Activated naive CD4-positive, alpha-beta T cell treated with Interleukin-2 at 50 U/mL for 16 hours (primary cell): ENCODE data around the gene PLVAP.
"Not testable (repeated sequence)": the region's sequence is repeated elsewhere in the genome, so short reads cannot be mapped to it uniquely, and the experiment has no call there.

ENCODE experiments used
- DNase-seq: peaks from one replicate; pipeline ENCODE4 v3.0.0-alpha.2; 2020

PLVAP gene

DNA sequence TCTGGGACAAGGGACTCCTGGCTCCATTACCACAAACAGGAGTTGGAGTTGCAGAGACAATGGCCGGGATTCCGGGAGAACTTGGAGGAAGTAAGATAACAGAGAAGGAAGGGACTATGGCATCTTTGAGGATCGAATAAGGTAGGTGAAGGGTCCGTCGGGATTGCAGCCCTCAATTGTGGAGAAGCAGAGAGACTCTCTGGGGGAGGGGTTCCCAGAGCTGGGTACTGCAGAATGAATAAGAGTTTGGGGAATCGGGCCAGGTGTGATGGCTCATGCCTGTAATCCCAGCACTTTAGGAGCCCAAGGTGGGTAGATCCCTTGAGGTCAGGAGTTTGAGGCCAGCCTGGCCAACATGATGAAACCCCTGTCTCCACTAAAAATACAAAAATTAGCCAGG, 24.5 kb upstream of the PLVAP start:
- no peak for DNase-seq

- no peak for DNase-seq
These were observed 21.9 kb upstream of the PLVAP start for GRCh38 chr19:17398902-17399527.

DNA sequence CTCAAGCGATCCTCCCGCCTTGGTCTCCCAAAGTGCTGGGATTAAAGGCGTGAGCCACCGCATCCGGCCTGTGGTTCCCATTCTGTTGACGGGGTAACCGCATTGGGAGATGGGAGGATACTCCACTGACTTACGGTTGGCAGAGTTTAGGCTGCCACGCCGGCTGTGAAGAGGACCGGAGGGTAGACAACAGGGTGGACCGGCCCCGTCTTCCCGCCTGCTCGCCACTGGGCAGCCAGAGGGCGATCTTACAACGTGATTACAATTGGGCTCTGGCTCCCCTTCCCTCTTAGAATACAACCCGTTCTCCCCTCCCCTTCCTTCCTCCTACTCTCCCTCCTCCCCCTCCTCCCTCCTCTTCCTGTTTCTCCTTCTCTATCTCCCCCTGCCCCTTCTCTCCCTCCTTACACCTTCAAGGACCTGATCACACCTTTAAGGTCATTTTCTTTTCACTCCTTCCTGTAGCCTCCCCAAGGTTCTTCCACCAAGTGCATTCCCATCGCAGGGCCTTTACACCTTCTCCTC, 17.8 kb upstream of the PLVAP start:
- DNase-seq = peak; percentile 79

DNA sequence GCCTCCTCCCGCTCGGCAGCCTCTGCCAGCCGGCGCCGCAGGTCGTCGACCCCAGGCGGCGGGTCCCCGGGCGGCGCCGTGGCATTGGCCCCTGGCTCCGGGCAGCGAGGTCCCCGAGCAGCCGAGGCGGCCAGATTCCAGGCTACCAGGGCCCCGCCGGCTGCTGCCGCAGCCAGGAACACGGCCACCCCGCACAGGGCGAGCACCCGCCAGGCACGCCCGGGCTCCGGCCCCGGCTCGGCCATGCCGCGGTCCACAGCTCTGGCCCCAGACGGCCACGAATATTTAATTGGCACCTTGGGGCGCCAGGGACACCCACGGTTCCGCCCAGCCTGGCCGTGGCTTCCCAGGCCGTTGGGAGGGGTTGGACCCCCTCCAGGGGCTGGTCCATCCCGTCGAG, 16.8 kb upstream of the PLVAP start, which contains the start of gene CCDC194:
TSS of gene CCDC194 (minus strand) at position 283 of the 400 bp plus-strand sequence. CDS start at position 245, 38 bp downstream.
- DNase-seq = no peak

DNA sequence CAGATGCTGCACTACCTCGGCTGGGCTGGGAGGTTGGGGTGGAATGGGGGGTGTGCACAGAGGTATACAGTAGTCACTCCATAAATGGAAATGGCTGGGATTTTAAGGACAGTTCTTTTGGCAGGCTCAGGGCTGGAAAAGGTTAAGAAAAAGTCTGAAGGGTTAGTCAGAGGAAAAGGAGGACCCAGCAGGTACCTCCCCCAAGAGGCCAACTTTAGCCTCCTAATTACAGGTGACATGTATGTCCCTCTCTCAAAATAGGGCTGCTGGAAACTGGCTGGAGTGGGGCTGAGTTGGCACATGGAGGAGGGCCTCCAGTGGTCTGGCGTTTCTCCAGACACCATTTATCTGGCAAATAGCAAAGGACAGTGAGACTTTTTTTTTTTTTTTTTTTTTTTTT, 15.9 kb upstream of the PLVAP start:
- DNase-seq = no peak

DNA sequence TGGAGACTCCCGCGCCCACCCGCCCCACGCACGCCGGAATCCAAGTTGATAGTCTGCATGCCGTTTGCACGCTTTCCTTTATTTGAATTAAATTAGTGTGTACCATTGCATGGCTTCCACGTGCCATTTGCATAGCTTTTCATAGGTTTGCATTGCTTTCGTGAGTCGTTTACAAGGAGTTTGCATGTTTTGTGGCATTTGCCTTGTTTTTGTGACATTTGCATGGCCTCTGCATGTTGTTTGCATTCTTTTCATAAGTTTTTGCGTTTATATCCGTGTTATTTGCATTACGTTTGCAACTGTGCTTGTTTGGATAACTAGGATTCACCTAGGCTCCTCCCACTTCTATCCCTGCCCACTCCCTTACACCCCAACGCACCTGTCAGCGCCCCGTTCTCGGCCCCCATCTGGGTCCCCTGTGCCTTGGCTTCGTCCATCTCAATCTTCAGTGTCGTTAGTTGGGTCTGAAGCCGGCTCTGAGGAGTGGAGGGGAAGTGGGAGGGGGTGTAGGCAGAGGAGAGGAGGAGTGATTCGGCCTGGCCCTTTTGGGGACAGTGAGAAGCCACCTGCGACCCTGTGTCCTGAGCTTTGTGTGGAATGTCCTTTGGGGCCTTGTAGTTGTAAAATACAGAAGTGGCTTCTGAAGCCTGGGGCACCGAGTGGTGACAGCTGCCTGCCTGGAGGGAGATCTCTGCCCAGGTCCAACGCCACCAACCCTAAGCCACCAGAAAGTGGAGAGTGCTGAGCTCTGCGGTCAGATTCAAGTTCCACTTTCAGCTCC, 14.4 kb upstream of the PLVAP start:
- no peak for DNase-seq

DNA sequence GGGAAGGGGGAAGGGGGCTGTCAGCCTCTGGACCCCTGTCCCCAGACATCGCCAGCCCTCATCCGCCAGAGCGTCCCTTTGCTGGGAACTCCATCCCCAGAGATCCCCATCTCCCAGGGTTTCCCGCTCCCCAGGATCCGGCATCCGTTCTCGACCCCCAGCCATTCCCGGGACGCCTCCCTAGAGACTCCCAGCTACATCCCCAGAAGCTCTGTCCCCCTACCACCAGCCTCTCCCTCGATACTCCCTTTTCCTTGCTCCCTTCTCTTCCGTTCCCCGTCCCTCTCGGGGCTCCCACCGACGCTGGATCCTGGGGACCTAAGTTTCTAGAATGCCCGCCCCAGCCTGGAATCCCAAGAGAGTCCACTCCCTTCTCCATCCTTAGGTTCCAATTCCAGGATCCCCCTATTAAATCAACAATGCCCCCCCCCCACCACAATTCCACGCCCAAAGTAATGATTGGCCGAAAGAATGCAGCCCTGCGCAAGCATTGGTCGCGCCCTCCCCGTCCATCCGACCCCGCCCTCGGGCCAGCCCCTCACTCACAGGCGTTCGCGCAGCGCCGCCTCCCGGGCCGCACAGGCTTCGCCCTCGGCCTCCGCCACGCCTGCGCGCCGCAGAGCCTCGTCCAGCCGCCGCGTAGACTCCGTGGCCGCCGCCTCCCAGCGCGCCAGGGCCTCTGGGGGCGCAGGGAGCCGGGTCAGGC, 13.7 kb upstream of the PLVAP start:
- peak; percentile 94 for DNase-seq

DNA sequence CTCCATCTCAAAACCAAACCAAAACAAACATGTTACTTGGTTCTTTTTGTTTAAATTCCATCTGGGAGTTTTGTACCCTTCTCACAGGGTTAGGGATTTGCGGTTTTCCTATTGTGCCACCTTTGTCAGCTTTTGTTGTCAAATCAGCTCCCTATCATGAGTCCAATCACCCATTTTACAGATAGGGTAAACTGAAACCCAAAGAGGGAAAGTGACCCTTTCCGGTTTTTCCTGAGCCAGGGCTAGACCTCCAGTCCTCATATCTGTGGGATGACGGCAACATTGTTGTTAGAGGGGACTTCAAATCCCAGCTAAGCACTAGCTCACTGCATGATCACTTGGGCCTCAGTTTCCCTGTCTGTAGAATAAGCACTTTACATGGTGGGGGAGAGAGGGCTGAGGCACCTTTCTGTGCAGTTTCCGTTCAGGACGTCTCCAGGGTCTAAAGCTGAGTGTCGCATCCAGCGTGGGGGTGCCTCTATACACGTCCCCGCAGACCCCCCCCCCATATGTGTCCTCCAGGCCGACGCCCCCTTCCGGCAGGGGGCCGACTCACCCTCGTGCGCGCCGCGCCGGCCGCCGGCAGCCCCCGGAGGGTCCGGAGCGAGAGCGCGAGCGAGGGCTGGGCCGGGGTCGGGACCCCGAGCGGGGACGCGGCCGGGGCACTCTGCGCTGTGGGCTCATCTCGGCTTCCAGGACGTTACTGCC, 13.0 kb upstream of the PLVAP start:
- DNase-seq = peak; percentile 12

GRCh38 chr19:17389288-17389687, 12.1 kb upstream of the PLVAP start:
- DNase-seq = no peak

DNA sequence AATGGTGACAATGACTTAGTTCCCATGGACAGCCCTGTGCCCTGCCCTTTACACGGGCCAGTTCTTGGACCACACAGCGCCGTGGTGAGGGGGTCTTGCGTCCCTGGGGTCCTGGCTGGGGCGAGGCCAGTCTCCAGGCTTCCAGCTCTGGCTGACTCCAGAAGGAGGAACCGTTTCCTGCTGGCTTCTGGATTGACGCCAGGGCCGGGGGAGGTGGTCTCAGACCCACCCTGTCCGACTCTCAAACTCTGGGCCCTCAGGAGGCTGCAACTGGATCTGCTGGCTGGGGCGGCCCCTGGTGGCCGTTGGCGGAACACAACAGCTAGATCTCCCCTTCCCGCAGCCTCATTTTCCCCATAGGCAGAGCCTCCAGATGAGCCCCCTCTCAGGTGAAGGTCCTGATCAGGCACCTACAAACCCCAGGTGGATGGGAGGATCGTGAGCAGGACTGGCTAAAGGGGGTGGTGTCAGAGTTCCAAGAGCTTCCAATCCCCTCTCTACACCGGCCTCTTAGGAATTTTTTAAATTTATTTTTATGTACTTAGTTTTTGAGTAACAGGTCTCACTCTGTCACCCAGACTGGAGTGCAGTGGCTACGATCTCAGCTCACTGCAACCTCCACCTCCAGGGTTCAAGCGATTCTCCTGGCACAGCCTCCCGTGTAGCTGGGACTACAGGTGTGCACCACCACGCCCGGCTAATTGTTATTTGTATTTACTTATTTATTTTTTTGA, 8.9 kb upstream of the PLVAP start:
- peak; percentile 70 for DNase-seq

DNA sequence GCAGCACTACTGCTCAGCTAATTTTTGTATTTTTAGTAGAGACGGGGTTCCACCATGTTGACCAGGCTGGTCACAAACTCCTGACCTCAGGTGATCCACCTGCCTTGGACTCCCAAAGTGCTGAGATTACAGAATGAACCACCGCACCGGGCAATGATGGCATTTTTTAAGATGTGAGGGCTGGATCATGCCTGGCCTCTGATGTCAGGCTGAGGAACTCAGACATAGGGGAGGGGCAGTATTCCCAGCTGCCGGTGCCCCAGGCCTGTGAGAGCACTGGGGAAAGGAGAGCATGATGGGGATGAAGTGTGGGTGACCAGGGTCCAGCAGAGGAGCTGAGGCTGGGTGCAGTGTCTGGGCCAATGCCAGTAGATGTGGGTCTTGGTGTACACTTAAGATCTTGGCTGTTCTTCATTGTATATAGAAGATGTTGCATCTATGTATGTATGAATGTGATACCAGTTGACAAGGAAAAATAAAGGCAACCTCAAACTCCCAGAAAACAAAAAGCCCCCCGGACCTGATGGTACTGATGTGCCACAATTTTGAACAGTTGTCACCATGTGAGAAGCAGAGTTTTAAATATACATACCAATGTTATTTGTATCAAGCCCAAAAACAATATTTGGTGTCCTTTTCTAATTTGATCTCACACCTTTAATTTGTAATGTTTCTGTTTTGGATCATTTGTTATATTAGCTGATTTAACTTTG, 3.4 kb upstream of the PLVAP start:
- no peak for DNase-seq

- no peak for DNase-seq
These were observed 2.1 kb upstream of the PLVAP start for GRCh38 chr19:17379221-17379631.

GRCh38 chr19:17378271-17378670, 1.1 kb upstream of the PLVAP start:
- DNase-seq = no peak

GRCh38 chr19:17370026-17370587, 7.0 kb downstream of the PLVAP start:
- DNase-seq = no peak

GRCh38 chr19:17365361-17365760, 11.8 kb downstream of the PLVAP start:
- DNase-seq = no peak

- DNase-seq = not testable (repeated sequence)
These were observed 13.1 kb downstream of the PLVAP start for GRCh38 chr19:17363852-17364605.

- no peak for DNase-seq
These were observed 17.0 kb downstream of the PLVAP start for GRCh38 chr19:17359905-17360800.

GRCh38 chr19:17358395-17358794, 18.7 kb downstream of the PLVAP start:
- no peak for DNase-seq

DNA sequence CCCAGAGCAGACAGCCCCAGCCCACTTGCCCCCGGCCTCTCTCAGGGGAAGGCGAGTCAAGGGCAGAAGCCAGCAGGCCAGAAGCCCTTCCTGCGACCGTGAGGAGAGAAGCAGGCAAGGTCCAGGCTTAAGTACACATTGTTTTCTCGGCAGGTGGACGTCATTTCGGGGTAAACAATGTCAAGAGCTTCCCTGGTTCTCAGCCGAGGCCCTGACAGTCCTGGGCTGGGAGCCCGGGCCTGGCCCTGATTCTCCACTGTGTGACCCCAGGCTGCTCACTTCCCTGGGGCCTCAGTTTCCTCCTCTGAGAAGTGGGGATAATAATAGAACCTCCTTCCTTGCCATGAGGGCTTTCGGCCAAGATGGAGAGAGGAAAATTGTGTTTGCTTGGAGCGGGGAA, 19.4 kb downstream of the PLVAP start:
- no peak for DNase-seq
